SK-N-SH (cell line): Measurements from ENCODE around the gene MEG3. TPM values are rescaled to one million over a fixed set of nuclear protein-coding genes. Genes with fewer than 3 reads are reported as not detected.

Source experiments
- CTCF ChIA-PET: fragments of 300-600, 350-600 bp; formaldehyde crosslinking; extraction: SDS; loops from one replicate; lab custom pipeline; 2021; lab: Yijun Ruan, JAX
- POLR2A ChIA-PET: fragments of 350-600 bp; sonication (Branson Sonifier 250); formaldehyde crosslinking; extraction: SDS; loops from one replicate; lab custom pipeline; 2020; ENCODE audit warnings: antibody characterized with exemption, inconsistent platforms; lab: Yijun Ruan, JAX
- DNase-seq: peaks from one replicate; pipeline ENCODE4 v3.0.0; 2012
- H2AFZ ChIP-seq: fragments of 200-600 bp; sonication (generic); 2 replicates; pipeline ENCODE4 v1.8.1; 2016; ENCODE audit warnings: antibody characterized with exemption, mild to moderate bottlenecking, low read depth
- H3F3A ChIP-seq: fragments of 200-600 bp; sonication (generic); replicated peaks from 2 replicates; pipeline ENCODE3; 2016; ENCODE audit warnings: antibody characterized with exemption, mild to moderate bottlenecking; ENCODE audit not compliant: insufficient read depth
- H3K27ac ChIP-seq, 2 experiments: fragments of 200-500 bp in 1 of 2; fragments of 200-600 bp in 1 of 2; sonication (Bioruptor generic) in 1 of 2; sonication (generic), shearing (Covaris generic) in 1 of 2; 2 replicates each; pipeline versions ENCODE4 v1.5.1 to v1.6.1; 2014 to 2016; ENCODE audit warnings: low read depth in 2 of 2, inconsistent platforms in 1 of 2, low read length in 1 of 2, mild to moderate bottlenecking in 1 of 2, mixed read lengths in 1 of 2
- H3K27me3 ChIP-seq: fragments of 200-600 bp; sonication (generic), shearing (Covaris generic); 2 replicates; pipeline ENCODE4 v1.6.1; 2016; ENCODE audit warnings: mixed run types; ENCODE audit not compliant: insufficient read depth
- H3K36me3 ChIP-seq, 2 experiments: fragments of 200-500 bp in 1 of 2; fragments of 200-600 bp in 1 of 2; sonication (Bioruptor generic) in 1 of 2; sonication (generic) in 1 of 2; replicated peaks in 1 of 2; 2 replicates each; pipeline versions ENCODE3 to v1.5.1; 2014 to 2016; ENCODE audit warnings: low read length in 1 of 2, mild to moderate bottlenecking in 1 of 2; ENCODE audit not compliant: insufficient read depth in 2 of 2, control insufficient read depth in 1 of 2
- H3K4me1 ChIP-seq, 2 experiments: fragments of 200-500 bp in 1 of 2; fragments of 200-600 bp in 1 of 2; sonication (Bioruptor generic) in 1 of 2; sonication (generic), shearing (Covaris generic) in 1 of 2; 2 replicates each; pipeline versions ENCODE4 v1.5.1 to v1.6.1; 2014 to 2016; ENCODE audit warnings: low read depth in 1 of 2, low read length in 1 of 2, mixed run types in 1 of 2; ENCODE audit not compliant: insufficient read depth in 2 of 2, control insufficient read depth in 1 of 2
- H3K4me2 ChIP-seq: fragments of 200-600 bp; sonication (generic), shearing (Covaris generic); 2 replicates; pipeline ENCODE4 v1.6.1; 2017; ENCODE audit warnings: mixed run types
- H3K4me3 ChIP-seq, 2 experiments: fragments of 200-500 bp in 1 of 2; fragments of 200-600 bp in 1 of 2; sonication (Bioruptor generic) in 1 of 2; sonication (generic), shearing (Covaris generic) in 1 of 2; 2 replicates each; pipeline versions ENCODE4 v1.5.1 to v1.8.1; 2014 to 2016; ENCODE audit warnings: low read depth in 2 of 2, inconsistent platforms in 1 of 2, low read length in 1 of 2, mild to moderate bottlenecking in 1 of 2, mixed read lengths in 1 of 2, moderate library complexity in 1 of 2
- H3K79me2 ChIP-seq: fragments of 200-600 bp; sonication (generic); 2 replicates; pipeline ENCODE4 v1.8.1; 2017; ENCODE audit warnings: mild to moderate bottlenecking; ENCODE audit not compliant: insufficient read depth
- H3K9ac ChIP-seq: fragments of 200-600 bp; sonication (generic); 2 replicates; pipeline ENCODE4 v1.6.1; 2017; ENCODE audit warnings: mixed run types
- H3K9me2 ChIP-seq: fragments of 200-600 bp; sonication (generic); 2 replicates; pipeline ENCODE4 v1.6.1; 2017; ENCODE audit warnings: mixed run types
- H3K9me3 ChIP-seq: fragments of 200-600 bp; sonication (generic); 2 replicates; pipeline ENCODE4 v1.6.1; 2017; ENCODE audit warnings: mixed run types, mild to moderate bottlenecking, moderate library complexity
- H4K20me1 ChIP-seq: fragments of 200-600 bp; sonication (generic); 2 replicates; pipeline ENCODE4 v1.6.1; 2017; ENCODE audit warnings: mild to moderate bottlenecking, mixed run types; ENCODE audit not compliant: insufficient read depth
- ELF1 ChIP-seq: IDR thresholded peaks from 2 replicates; pipeline ENCODE4 v1.4.0; 2012
- EP300 ChIP-seq, 2 experiments: IDR thresholded peaks; 2 replicates each; pipeline versions ENCODE4 v1.4.0 to v1.6.1; 2012; ENCODE audit warnings: borderline replicate concordance in 1 of 2, low read depth in 1 of 2, low read length in 1 of 2
- FOSL2 ChIP-seq: IDR thresholded peaks from 2 replicates; pipeline ENCODE4 v1.4.0; 2012; ENCODE audit warnings: low read depth, mild to moderate bottlenecking, moderate library complexity, borderline replicate concordance
- FOXM1 ChIP-seq: IDR thresholded peaks from 2 replicates; pipeline ENCODE4 v1.4.0; 2012; ENCODE audit warnings: low read depth, mild to moderate bottlenecking
- GABPA ChIP-seq: IDR thresholded peaks from 2 replicates; pipeline ENCODE4 v1.4.0; 2012; ENCODE audit warnings: low read depth, mild to moderate bottlenecking
- GATA2 ChIP-seq: sonication (generic); formaldehyde crosslinking; IDR thresholded peaks from 2 replicates; pipeline ENCODE4 v1.5.0; 2020; ENCODE audit warnings: mild to moderate bottlenecking, missing genetic modification reagents
- IRF3 ChIP-seq: fragments of 150-350 bp; IDR thresholded peaks from 2 replicates; pipeline ENCODE4 v1.6.1; 2016; ENCODE audit warnings: mild to moderate bottlenecking, low read depth, low read length
- JUND ChIP-seq: IDR thresholded peaks from 2 replicates; pipeline ENCODE4 v1.4.0; 2012
- MXI1 ChIP-seq: IDR thresholded peaks from 2 replicates; pipeline ENCODE4 v1.6.1; 2012; ENCODE audit warnings: mild to moderate bottlenecking, low read depth, low read length, improper control_type of control experiment
- NFIC ChIP-seq: IDR thresholded peaks from 2 replicates; pipeline ENCODE4 v1.4.0; 2012; ENCODE audit warnings: borderline replicate concordance
- NRF1 ChIP-seq: IDR thresholded peaks from 2 replicates; pipeline ENCODE4 v1.6.1; 2012; ENCODE audit warnings: low read depth, mild to moderate bottlenecking, low read length
- PBX3 ChIP-seq: IDR thresholded peaks from 2 replicates; pipeline ENCODE4; 2012
- RAD21 ChIP-seq: IDR thresholded peaks from 2 replicates; pipeline ENCODE4 v1.6.1; 2012; ENCODE audit warnings: mild to moderate bottlenecking, low read length
- RCOR1 ChIP-seq: fragments of 150-350 bp; IDR thresholded peaks from 2 replicates; pipeline ENCODE4 v1.6.1; 2017; ENCODE audit warnings: antibody characterized with exemption, low read length
- REST ChIP-seq: IDR thresholded peaks from 2 replicates; pipeline ENCODE4 v1.6.1; 2012; ENCODE audit warnings: mild to moderate bottlenecking, low read depth, low read length, moderate library complexity
- RFX5 ChIP-seq: IDR thresholded peaks from 2 replicates; pipeline ENCODE4 v1.6.1; 2012; ENCODE audit warnings: mild to moderate bottlenecking, improper control_type of control experiment, low read length
- RXRA ChIP-seq: IDR thresholded peaks from 2 replicates; pipeline ENCODE4 v1.4.0; 2012; ENCODE audit warnings: low read depth, mild to moderate bottlenecking, borderline replicate concordance
- SIN3A ChIP-seq: IDR thresholded peaks from 2 replicates; pipeline ENCODE4 v1.6.1; 2012; ENCODE audit warnings: low read depth, mild to moderate bottlenecking, low read length, moderate library complexity, borderline replicate concordance
- TCF12 ChIP-seq: IDR thresholded peaks from 2 replicates; pipeline ENCODE4 v1.4.0; 2012
- USF1 ChIP-seq: IDR thresholded peaks from 2 replicates; pipeline ENCODE4 v1.4.0; 2012; ENCODE audit warnings: low read depth, borderline replicate concordance
- USF2 ChIP-seq: fragments of 150-350 bp; IDR thresholded peaks from 2 replicates; pipeline ENCODE4 v1.6.1; 2017; ENCODE audit warnings: antibody characterized with exemption, low read length, low read depth, borderline replicate concordance
- ZBTB33 ChIP-seq: IDR thresholded peaks from 2 replicates; pipeline ENCODE4 v1.4.0; 2012; ENCODE audit warnings: low read depth, borderline replicate concordance
- WGBS: methylation state at CpG from one replicate; pipeline ENCODE4 v1.1.6; 2017; ENCODE audit warnings: low lambda C conversion rate; 5-methylcytosine and 5-hydroxymethylcytosine counted together
- polyA plus RNA-seq, 3 experiments: library from polyadenylated mRNA; depleted of rRNA; stranded (reverse); fragments of >200 nt; gene quantifications; 2 replicates each; pipeline ENCODE4 v1.2.3, GENCODE V29; 2012

Gene MEG3
- polyA plus RNA-seq, 1 of the 3 experiments (the other 2 are of a cell fraction): not detected

GRCh38 chr14:100902295-100903133 is 76.6 kb downstream of the MEG3 start (continued):
- TF ChIP-seq EP300 (IDR thresholded peaks at IDR 0.05; ENCODE audit: borderline replicate concordance in 1 of 2, low read depth in 1 of 2, low read length in 1 of 2): peak in 1 of 2 experiments; percentile 76; a peak in 2 of 4 replicates
- no peak for TF ChIP-seq USF1
- no peak for TF ChIP-seq USF2
- no peak for TF ChIP-seq FOSL2
- no peak for TF ChIP-seq ELF1
- TF ChIP-seq RFX5: no peak
- no peak for TF ChIP-seq ZBTB33
- no peak for TF ChIP-seq FOXM1
- TF ChIP-seq, all 33 proteins: peak for 8

GRCh38 chr14:100903134-100903468 is 77.2 kb downstream of the MEG3 start:
- H2AFZ ChIP-seq: no peak overlapping the region
- ChIA-PET POLR2A (interaction anchor here (0.7 to 5.6 kb wide), 19 partner anchors 11 to 726 kb away, joined by 3 to 77 read pairs (median 6); partner anchors contain the start of gene DIO3), CTCF (interaction anchor here (0.6 to 8.9 kb wide), 15 partner anchors 128 to 762 kb away, joined by 3 to 147 read pairs (median 8); partner anchors contain the start of gene DEGS2)
- H3K9me3 ChIP-seq: no peaks in the 10 kb centered on the region
- H3K36me3 ChIP-seq: no peaks in the 10 kb centered on the region
- H3K9ac ChIP-seq: no peak overlapping the region
- no peaks in the 10 kb centered on the region for H4K20me1 ChIP-seq
- WGBS: 50% methylated on average over 10 of the region's 10 CpGs
- peaks cover 6% of the 10 kb centered on the region; the same call in 1 of the 2 replicates for H3K27me3 ChIP-seq
- H3K9me2 ChIP-seq: no peaks in the 10 kb centered on the region
- no peak for DNase-seq
- H3K27ac ChIP-seq: peak overlapping the region in 1 of 2 experiments; percentile 99; a peak in 2 of 4 replicates
- no peaks in the 10 kb centered on the region for H3K79me2 ChIP-seq
- no peaks in the 10 kb centered on the region for H3F3A ChIP-seq
- H3K4me1 ChIP-seq: peaks cover 0 to 81% of the 10 kb centered on the region in 2 experiments; a peak in 3 of 4 replicates
- peak overlapping the region in 1 of 2 experiments; percentile 48; a peak in 1 of 4 replicates for H3K4me3 ChIP-seq
- H3K4me2 ChIP-seq: no peak overlapping the region
- no peak for TF ChIP-seq RFX5
- TF ChIP-seq RCOR1: no peak
- TF ChIP-seq NRF1: no peak
- TF ChIP-seq SIN3A: no peak
- TF ChIP-seq JUND: no peak
- TF ChIP-seq RAD21: no peak
- TF ChIP-seq REST: no peak
- no peak for TF ChIP-seq GATA2 (CRISPR knock-in tag)
- no peak for TF ChIP-seq RXRA
- no peak for TF ChIP-seq TCF12
- no peak for TF ChIP-seq FOXM1
- TF ChIP-seq PBX3: no peak
- no peak for TF ChIP-seq NFIC
- no peak for TF ChIP-seq GABPA
- TF ChIP-seq MXI1: no peak
- TF ChIP-seq IRF3: no peak
